GM18507 (cell line): ENCODE results near the gene SNAP25.

Experiments
- DNase-seq: peaks from one replicate; pipeline ENCODE4 v3.0.0; 2011; ENCODE audit warnings: low read depth; ENCODE audit not compliant: insufficient read length; ENCODE audit errors: extremely low spot score
- FAIRE-seq: peaks from 2 replicates; lab custom pipeline; 2011; peaks lifted over from hg19 to GRCh38; lab: Jason Lieb, UNC

SNAP25 gene

DNA sequence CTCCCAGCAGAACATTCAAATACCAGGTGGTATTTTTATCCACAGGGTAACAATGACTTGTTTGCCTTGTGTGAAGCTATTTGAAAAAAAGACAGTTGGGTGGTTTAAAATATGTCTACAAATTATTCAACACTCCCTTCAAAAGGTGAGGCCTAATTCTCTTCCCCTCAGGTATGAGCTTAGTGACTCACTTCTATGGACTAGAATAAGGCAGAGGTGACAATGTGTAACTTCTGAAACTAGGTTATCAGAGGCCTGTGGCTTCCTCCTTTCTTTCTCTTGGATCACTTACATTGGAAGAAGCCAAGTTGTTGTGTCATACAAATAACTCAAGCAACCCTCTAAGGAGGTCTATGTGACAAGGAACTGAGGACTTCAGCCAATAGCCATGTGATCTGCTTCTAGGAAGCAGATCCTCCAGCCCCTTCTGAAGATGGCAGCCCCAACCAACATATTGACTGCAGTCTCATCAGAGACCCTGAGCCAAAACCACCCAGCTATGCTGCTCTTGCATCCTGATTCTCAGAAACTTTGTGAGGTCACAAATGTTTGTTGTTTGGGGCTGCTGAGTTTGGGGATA lies 102.6 kb downstream of the SNAP25 start:
- DNase-seq (no peak), FAIRE-seq (no peak)

GRCh38 chr20:10322073-10323012 lies 103.7 kb downstream of the SNAP25 start:
- FAIRE-seq (no peak), DNase-seq (no peak)

GRCh38 chr20:10323729-10324128 lies 105.1 kb downstream of the SNAP25 start:
- FAIRE-seq (no peak), DNase-seq (no peak)

DNA sequence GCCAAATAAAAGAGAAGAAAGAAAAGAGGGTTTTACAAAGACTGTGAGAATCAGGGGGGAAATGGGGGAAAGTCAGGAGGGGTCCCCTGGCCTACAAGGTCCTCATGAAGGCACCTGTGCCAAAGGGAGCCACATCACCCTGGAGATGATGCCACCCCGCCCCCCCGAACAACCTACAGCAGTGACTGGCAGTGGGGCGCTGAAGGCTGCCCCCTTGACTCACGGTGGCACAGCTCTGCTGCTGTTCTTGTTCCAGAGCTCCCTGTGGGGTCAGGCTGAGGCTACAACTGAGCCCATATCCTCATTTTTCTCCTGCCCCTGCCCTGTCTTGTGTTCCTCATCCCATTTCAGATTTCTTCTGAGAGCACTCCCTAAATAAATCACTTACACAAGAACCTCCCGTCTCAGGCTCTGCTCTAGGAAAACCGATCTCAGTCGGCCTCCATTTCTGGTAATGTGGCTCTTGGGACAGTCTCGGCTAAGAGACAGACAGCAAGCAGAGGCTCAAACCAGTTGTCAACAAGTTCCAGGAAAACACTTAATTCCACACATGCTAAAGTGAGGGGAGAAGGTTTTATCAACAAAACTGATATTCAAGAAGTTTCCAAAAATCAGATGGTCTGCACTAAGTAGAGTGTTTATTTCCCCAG lies 105.7 kb downstream of the SNAP25 start:
- FAIRE-seq (no peak), DNase-seq (no peak)

DNA sequence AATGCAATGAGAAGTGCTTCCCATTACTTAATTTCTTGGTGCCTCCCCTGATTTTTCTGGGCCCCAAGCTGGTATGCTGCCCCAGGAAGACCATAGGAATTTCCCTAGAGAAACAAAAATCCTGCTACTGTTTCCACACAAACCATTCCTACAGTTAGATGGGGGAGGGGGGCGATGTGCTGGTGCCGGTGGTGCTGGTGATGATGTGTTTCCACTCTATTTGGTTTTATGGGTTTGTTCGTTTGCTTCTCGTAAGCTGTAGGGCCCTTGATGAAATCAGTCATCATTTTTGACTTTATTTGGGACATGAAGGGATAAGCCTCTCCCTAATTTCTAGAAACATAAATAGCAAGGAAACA lies 110.2 kb downstream of the SNAP25 start:
- DNase-seq (no peak), FAIRE-seq (no peak)

DNA sequence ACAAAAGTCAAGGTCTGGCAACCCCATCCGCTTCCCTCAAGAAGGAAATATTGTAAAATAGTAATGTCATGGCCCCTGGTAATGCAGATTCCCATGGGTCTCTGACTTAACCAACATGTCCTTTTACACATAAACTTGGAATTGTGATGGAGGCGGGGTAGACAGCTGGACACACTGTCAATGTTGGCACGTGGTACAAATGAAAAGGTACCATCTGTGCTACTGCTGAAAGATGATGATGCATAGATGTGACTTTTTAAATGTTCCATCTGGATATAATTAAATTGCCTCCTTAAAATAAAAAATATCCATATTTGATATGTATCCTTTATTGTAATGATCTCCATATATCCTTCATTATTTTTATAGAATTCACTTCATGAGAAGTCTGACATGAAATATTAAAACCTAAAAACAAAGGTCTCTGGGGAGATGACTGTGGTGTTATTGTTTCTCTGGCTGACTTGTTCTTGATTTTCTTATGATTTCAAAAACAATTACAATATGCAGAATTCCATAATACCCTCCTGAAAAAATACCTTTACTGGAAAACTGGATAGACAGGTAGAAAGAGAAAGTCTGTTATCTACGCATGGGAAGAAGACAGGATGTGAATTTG lies 110.9 kb downstream of the SNAP25 start:
- DNase-seq (no peak), FAIRE-seq (no peak)

GRCh38 chr20:10330071-10330470 lies 111.4 kb downstream of the SNAP25 start:
- FAIRE-seq = no peak

DNA sequence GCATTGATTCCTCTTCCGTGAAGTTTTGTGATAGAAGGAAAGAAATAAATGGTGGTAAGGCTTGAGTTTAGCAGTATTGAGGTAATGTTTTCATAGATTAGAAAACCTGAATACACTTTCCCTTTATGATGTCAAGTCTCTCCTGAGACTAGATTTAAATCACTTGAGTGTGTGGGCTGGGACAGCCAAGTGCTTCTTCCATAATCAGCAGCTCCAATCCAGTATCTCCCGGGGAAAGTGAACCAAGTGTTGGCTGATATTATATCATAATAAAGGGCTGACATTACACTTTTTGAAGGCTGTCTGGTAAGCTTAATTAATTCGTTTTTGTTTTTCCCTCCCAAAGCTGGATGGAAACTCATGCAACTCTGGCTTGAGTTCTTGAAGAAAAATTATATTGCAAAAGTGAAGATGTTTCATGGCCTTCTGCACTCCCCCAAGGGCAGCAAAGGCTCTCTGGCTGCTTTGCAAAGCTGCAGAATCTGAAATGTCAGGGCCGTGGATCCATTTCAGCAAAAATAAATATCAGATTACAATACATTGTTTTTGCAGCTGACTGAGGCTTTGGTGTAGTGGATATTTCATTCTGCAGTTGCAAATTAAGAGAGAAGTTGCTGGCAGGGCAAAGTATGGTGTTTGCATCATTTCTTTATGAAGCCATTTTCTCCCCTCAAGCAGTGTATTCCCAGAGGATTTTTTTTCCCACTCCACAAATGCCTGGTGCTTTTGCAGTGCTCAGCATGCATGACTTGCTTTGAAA lies 114.2 kb downstream of the SNAP25 start:
- DNase-seq = no peak
- no peak for FAIRE-seq

More at GRCh38 chr20:10330071-10330470, 111.4 kb downstream of the SNAP25 start:
- DNase-seq = no peak

GRCh38 chr20:10336959-10337729 lies 118.5 kb downstream of the SNAP25 start:
- DNase-seq = no peak
- FAIRE-seq = no peak

- FAIRE-seq (no peak), DNase-seq (no peak)
These were observed 120.0 kb downstream of the SNAP25 start for GRCh38 chr20:10338426-10339180.

GRCh38 chr20:10339609-10340008 lies 121.0 kb downstream of the SNAP25 start:
- DNase-seq = no peak
- FAIRE-seq = no peak

GRCh38 chr20:10342152-10342551 lies 123.5 kb downstream of the SNAP25 start:
- DNase-seq (no peak), FAIRE-seq (no peak)

DNA sequence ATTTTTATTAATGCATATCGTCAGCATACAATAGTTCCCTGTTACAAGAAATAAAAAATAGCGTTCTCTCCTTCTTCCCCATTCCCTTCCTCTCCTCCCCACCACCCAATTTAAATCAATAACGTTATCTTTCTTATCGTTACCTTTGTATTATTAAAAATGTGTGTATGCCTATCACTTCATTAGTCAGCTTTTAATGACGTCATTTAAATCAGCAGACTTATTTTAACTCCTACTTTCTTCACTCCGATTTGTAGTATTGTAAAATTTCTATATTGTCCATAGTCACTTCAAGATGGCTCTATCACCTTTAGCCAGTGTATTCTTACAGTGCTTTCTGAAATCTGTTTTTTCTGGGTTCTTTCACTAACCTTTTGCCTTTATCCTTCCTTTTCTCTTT lies 126.3 kb downstream of the SNAP25 start:
- FAIRE-seq = no peak
- no peak for DNase-seq

- FAIRE-seq = no peak
- DNase-seq = no peak
These were observed 128.7 kb downstream of the SNAP25 start for GRCh38 chr20:10347086-10347880.

DNA sequence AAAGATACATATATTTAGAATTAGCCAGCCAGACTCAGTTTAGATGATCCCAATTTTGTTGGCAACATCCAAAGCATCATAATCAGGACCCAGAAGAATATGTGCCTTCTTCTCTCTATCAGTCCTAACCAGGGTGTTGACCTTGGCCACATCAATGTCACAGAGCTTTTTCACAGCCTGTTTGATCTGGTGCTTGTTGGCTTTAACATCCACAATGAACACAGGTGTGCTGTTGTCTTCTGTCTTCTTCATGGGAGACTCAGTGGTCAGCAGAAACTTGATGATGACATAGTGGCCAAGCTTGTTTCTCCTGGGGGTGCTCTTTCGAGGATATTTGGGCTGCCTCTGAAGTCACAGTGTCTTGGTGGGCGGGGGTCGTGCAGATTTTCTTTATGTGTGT lies 130.5 kb downstream of the SNAP25 start:
- FAIRE-seq (no peak), DNase-seq (no peak)

- DNase-seq (no peak), FAIRE-seq (peak; percentile 33)
These were observed 131.7 kb downstream of the SNAP25 start for GRCh38 chr20:10350188-10350842.
